Measurements from ENCODE around the gene CPLX4. TPM values are rescaled to one million over a fixed set of nuclear protein-coding genes. Genes with fewer than 3 reads are reported as not detected.

Gene CPLX4
- total and polyA plus RNA-seq, 2 of the 8 experiments (the other 6 are each of a cell fraction or from before 2014, with no cell fraction given) = not detected

- TF ChIP-seq SUZ12 (IDR thresholded peaks at IDR 0.05; ENCODE audit: low read length) (no peak), POLR2A (IDR thresholded peaks at IDR 0.05; ENCODE audit: control extremely low read depth in 1 of 2, low read depth in 2 of 2, low read length in 2 of 2) (no peak), HDAC6 (IDR thresholded peaks at IDR 0.05; ENCODE audit: low read depth, low read length) (no peak), SAP30 (IDR thresholded peaks at IDR 0.05; ENCODE audit: insufficient read depth, insufficient replicate concordance, low read length) (no peak), GTF2F1 (IDR thresholded peaks at IDR 0.05; ENCODE audit: borderline replicate concordance, low read depth, low read length) (no peak), MAX (IDR thresholded peaks at IDR 0.05) (no peak)
These were observed 11.8 kb downstream of the CPLX4 start (continued) for GRCh38 chr18:59306640-59307039.

Data from H1 (cell line).